SK-N-MC (cell line): ENCODE measurements around the gene SMAD9.
A peak's percentile ranks its signal among the peaks of the same experiment; 100 is the strongest.

Source experiments
- DNase-seq: peaks from one replicate; pipeline ENCODE4 v3.0.0-alpha.2; 2011; ENCODE audit warnings: low read depth, low spot score
- H3K27ac ChIP-seq: fragments of 200-600 bp; sonication (generic); 2 replicates; pipeline ENCODE4 v1.5.1; 2016; ENCODE audit warnings: mixed run types
- H3K36me3 ChIP-seq: fragments of 200-600 bp; sonication (generic); 2 replicates; pipeline ENCODE4 v1.6.1; 2017; ENCODE audit warnings: antibody characterized with exemption, low read length, mixed read lengths; ENCODE audit not compliant: insufficient read depth
- H3K4me3 ChIP-seq: fragments of 200-600 bp; sonication (generic); 2 replicates; pipeline ENCODE4 v1.5.1; 2016
- H3K9ac ChIP-seq: fragments of 200-600 bp; sonication (generic); 2 replicates; pipeline ENCODE4 v1.8.0; 2017; ENCODE audit warnings: mixed run types, mixed read lengths; ENCODE audit not compliant: insufficient read length
- H3K9me3 ChIP-seq: fragments of 200-600 bp; sonication (generic); 2 replicates; pipeline ENCODE4 v1.6.1; 2017; ENCODE audit warnings: low read depth, mild to moderate bottlenecking, antibody characterized with exemption, low read length, moderate library complexity, mixed read lengths
- EZH2 ChIP-seq: fragments of 200-600 bp; sonication (generic); IDR thresholded peaks from one replicate; pipeline ENCODE4 v1.6.1; 2017; ENCODE audit warnings: antibody characterized with exemption
- FOXP2 ChIP-seq: optimal IDR thresholded peaks from 2 replicates; pipeline ENCODE3; 2011; ENCODE audit warnings: mild to moderate bottlenecking, moderate library complexity; ENCODE audit not compliant: insufficient read depth; ENCODE audit errors: extremely low read length, control extremely low read depth
- POLR2AphosphoS5 ChIP-seq: IDR thresholded peaks from 2 replicates; pipeline ENCODE4 v1.6.1; 2012; ENCODE audit warnings: mild to moderate bottlenecking, low read depth, low read length, borderline replicate concordance

Gene SMAD9

GRCh38 chr13:36882829-36883390 lies 37.1 kb downstream of the SMAD9 start:
- TF ChIP-seq POLR2AphosphoS5 (no peak), EZH2 (no peak), FOXP2 (no peak)
- H3K9me3 ChIP-seq = no peaks in the 10 kb centered on the region
- H3K27ac ChIP-seq = no peak overlapping the region
- peaks cover 26% of the 10 kb centered on the region for H3K36me3 ChIP-seq
- no peak overlapping the region for H3K4me3 ChIP-seq
- no peak overlapping the region for H3K9ac ChIP-seq
- DNase-seq = no peak

- TF ChIP-seq FOXP2 = no peak
- no peak for TF ChIP-seq EZH2
- no peak for TF ChIP-seq POLR2AphosphoS5
- peak overlapping the region; percentile 44 for H3K27ac ChIP-seq
These were observed 39.1 kb downstream of the SMAD9 start for GRCh38 chr13:36880961-36881360.

GRCh38 chr13:36879218-36879938 lies 40.7 kb downstream of the SMAD9 start:
- Histone ChIP-seq H3K36me3 (peaks cover 48% of the 10 kb centered on the region), H3K9ac (no peak overlapping the region), H3K27ac (no peak overlapping the region), H3K4me3 (no peak overlapping the region), H3K9me3 (no peaks in the 10 kb centered on the region)
- no peak for DNase-seq
- TF ChIP-seq POLR2AphosphoS5 (no peak), EZH2 (no peak), FOXP2 (no peak)

More at GRCh38 chr13:36880961-36881360, 39.1 kb downstream of the SMAD9 start:
- peaks cover 38% of the 10 kb centered on the region for H3K36me3 ChIP-seq
- no peak overlapping the region for H3K9ac ChIP-seq
- peak; percentile 45 for DNase-seq
- H3K4me3 ChIP-seq = peak overlapping the region; percentile 24
- H3K9me3 ChIP-seq = no peaks in the 10 kb centered on the region

GRCh38 chr13:36875961-36876360 lies 44.1 kb downstream of the SMAD9 start:
- no peak overlapping the region for H3K9ac ChIP-seq
- H3K36me3 ChIP-seq = peaks cover 81% of the 10 kb centered on the region
- H3K27ac ChIP-seq = peak overlapping the region; percentile 57
- no peak for DNase-seq
- no peak for TF ChIP-seq POLR2AphosphoS5
- no peak for TF ChIP-seq FOXP2
- TF ChIP-seq EZH2 = no peak
- no peaks in the 10 kb centered on the region for H3K9me3 ChIP-seq
- H3K4me3 ChIP-seq = no peak overlapping the region

- Histone ChIP-seq H3K9me3 (no peaks in the 10 kb centered on the region), H3K4me3 (no peak overlapping the region), H3K27ac (peak overlapping the region; percentile 57), H3K9ac (no peak overlapping the region), H3K36me3 (peaks cover 85% of the 10 kb centered on the region)
- DNase-seq = no peak
- TF ChIP-seq FOXP2 = no peak
- no peak for TF ChIP-seq EZH2
- TF ChIP-seq POLR2AphosphoS5 = no peak
These were observed 44.6 kb downstream of the SMAD9 start for GRCh38 chr13:36875431-36875830.

GRCh38 chr13:36872621-36873020 lies 47.4 kb downstream of the SMAD9 start:
- TF ChIP-seq FOXP2 (no peak), EZH2 (no peak), POLR2AphosphoS5 (no peak)
- H3K9me3 ChIP-seq = no peaks in the 10 kb centered on the region
- H3K36me3 ChIP-seq = peaks cover 82% of the 10 kb centered on the region
- no peak for DNase-seq
- no peak overlapping the region for H3K27ac ChIP-seq
- H3K9ac ChIP-seq = no peak overlapping the region
- no peak overlapping the region for H3K4me3 ChIP-seq

GRCh38 chr13:36870050-36870692 lies 49.9 kb downstream of the SMAD9 start:
- Histone ChIP-seq H3K36me3 (peaks cover 90% of the 10 kb centered on the region), H3K4me3 (no peak overlapping the region), H3K27ac (no peak overlapping the region), H3K9ac (no peak overlapping the region), H3K9me3 (no peaks in the 10 kb centered on the region)
- TF ChIP-seq EZH2 (no peak), POLR2AphosphoS5 (no peak), FOXP2 (no peak)
- DNase-seq = no peak

GRCh38 chr13:36866232-36866631 lies 53.8 kb downstream of the SMAD9 start:
- TF ChIP-seq FOXP2 = no peak
- no peak for TF ChIP-seq EZH2
- no peak for TF ChIP-seq POLR2AphosphoS5
- no peak for DNase-seq
- Histone ChIP-seq H3K27ac (no peak overlapping the region), H3K4me3 (no peak overlapping the region), H3K36me3 (peaks cover 90% of the 10 kb centered on the region), H3K9me3 (no peaks in the 10 kb centered on the region), H3K9ac (no peak overlapping the region)
